H1 (cell line): ENCODE results near the gene RADIL.

Experiments used
- CTCF ChIP-seq, 3 experiments: IDR thresholded peaks; 1 replicate in 2 of 3; 2 replicates in 1 of 3; pipeline versions ENCODE4 v1.5.1 to v1.6.1; 2011; ENCODE audit warnings: low read length in 3 of 3, mild to moderate bottlenecking in 3 of 3, inconsistent platforms in 2 of 3, low read depth in 1 of 3, moderate library complexity in 1 of 3; ENCODE audit not compliant: insufficient read depth in 1 of 3; ENCODE audit errors: control extremely low read depth in 1 of 3
- POLR2A ChIP-seq, 2 experiments: IDR thresholded peaks; 1 replicate in 1 of 2; 2 replicates in 1 of 2; pipeline ENCODE4 v1.6.1; 2011; ENCODE audit warnings: low read depth in 2 of 2, low read length in 2 of 2, mild to moderate bottlenecking in 2 of 2; ENCODE audit errors: control extremely low read depth in 1 of 2
- ZNF274 ChIP-seq: IDR thresholded peaks from 2 replicates; pipeline ENCODE4 v1.7.0; 2012; ENCODE audit warnings: low read length, borderline replicate concordance; ENCODE audit errors: extremely low read depth

GRCh38 chr7:4889682-4890081 is 6.2 kb upstream of the RADIL start:
- no peak for TF ChIP-seq POLR2A (IDR thresholded peaks at IDR 0.05; ENCODE audit: control extremely low read depth in 1 of 2, low read depth in 2 of 2, low read length in 2 of 2)
- TF ChIP-seq ZNF274, result no peak
- TF ChIP-seq CTCF (IDR thresholded peaks at IDR 0.05; ENCODE audit: control extremely low read depth in 1 of 3, insufficient read depth in 1 of 3, low read depth in 1 of 3, low read length in 3 of 3), result no peak
